HepG2 (cell line): ENCODE results near the gene SNED1.

Experiments
- CREB1 ChIP-seq, 2 experiments: fragments of 450-650 bp in 1 of 2; IDR thresholded peaks; 2 replicates each; pipeline ENCODE4 v1.6.1; 2016 to 2017; ENCODE audit warnings: control low read depth in 1 of 2, mild to moderate bottlenecking in 1 of 2, missing compliant biosample characterization in 1 of 2, missing genetic modification characterization in 1 of 2
- FOXM1 ChIP-seq: sonication (generic); formaldehyde crosslinking; IDR thresholded peaks from 2 replicates; pipeline ENCODE4 v1.5.0; 2020; ENCODE audit warnings: missing genetic modification reagents
- ZNF781 ChIP-seq: sonication (generic); formaldehyde crosslinking; IDR thresholded peaks from 2 replicates; pipeline ENCODE4 v1.5.1; 2020; ENCODE audit warnings: borderline replicate concordance, mild to moderate bottlenecking, missing genetic modification reagents; ENCODE audit errors: not compliant biosample characterization
- TF ChIP-seq, protein P1 (sequence below): sonication (generic); formaldehyde crosslinking; IDR thresholded peaks from 2 replicates; pipeline ENCODE4 v1.4.0; 2020; ENCODE audit warnings: missing genetic modification reagents
- TF ChIP-seq, protein P2 (sequence below): sonication (generic); formaldehyde crosslinking; IDR thresholded peaks from 2 replicates; pipeline ENCODE4 v1.5.0; 2020; ENCODE audit warnings: mild to moderate bottlenecking, missing genetic modification reagents, borderline replicate concordance

DNA sequence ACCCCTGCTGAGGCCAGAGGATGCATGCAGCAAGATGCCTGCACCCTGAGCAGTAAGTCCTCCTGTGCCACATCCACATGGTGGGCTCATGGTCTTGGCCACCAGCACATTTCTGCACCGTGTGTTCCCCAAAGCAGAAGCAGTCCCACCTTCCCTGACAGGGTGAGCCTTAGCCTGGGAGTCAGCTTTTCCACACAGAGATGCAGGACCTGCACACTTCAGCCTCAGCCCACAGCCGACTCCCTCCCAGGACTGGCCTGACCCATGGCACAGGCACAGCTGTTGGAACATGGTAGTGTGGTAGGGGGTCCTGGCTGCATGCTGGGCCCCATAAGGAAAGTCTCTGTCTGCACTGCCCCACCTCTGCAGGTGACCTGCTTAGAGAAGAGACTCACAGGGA is 5.0 kb downstream of the SNED1 start:
- TF ChIP-seq, protein P1, sequence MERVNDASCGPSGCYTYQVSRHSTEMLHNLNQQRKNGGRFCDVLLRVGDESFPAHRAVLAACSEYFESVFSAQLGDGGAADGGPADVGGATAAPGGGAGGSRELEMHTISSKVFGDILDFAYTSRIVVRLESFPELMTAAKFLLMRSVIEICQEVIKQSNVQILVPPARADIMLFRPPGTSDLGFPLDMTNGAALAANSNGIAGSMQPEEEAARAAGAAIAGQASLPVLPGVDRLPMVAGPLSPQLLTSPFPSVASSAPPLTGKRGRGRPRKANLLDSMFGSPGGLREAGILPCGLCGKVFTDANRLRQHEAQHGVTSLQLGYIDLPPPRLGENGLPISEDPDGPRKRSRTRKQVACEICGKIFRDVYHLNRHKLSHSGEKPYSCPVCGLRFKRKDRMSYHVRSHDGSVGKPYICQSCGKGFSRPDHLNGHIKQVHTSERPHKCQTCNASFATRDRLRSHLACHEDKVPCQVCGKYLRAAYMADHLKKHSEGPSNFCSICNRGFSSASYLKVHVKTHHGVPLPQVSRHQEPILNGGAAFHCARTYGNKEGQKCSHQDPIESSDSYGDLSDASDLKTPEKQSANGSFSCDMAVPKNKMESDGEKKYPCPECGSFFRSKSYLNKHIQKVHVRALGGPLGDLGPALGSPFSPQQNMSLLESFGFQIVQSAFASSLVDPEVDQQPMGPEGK: no peak
- TF ChIP-seq FOXM1 (CRISPR knock-in tag) (no peak), ZNF781 (CRISPR knock-in tag) (no peak), CREB1 (IDR thresholded peaks at IDR 0.05) (no peak), CREB1 (CRISPR knock-in tag; IDR thresholded peaks at IDR 0.05) (no peak)
- TF ChIP-seq, protein P2, sequence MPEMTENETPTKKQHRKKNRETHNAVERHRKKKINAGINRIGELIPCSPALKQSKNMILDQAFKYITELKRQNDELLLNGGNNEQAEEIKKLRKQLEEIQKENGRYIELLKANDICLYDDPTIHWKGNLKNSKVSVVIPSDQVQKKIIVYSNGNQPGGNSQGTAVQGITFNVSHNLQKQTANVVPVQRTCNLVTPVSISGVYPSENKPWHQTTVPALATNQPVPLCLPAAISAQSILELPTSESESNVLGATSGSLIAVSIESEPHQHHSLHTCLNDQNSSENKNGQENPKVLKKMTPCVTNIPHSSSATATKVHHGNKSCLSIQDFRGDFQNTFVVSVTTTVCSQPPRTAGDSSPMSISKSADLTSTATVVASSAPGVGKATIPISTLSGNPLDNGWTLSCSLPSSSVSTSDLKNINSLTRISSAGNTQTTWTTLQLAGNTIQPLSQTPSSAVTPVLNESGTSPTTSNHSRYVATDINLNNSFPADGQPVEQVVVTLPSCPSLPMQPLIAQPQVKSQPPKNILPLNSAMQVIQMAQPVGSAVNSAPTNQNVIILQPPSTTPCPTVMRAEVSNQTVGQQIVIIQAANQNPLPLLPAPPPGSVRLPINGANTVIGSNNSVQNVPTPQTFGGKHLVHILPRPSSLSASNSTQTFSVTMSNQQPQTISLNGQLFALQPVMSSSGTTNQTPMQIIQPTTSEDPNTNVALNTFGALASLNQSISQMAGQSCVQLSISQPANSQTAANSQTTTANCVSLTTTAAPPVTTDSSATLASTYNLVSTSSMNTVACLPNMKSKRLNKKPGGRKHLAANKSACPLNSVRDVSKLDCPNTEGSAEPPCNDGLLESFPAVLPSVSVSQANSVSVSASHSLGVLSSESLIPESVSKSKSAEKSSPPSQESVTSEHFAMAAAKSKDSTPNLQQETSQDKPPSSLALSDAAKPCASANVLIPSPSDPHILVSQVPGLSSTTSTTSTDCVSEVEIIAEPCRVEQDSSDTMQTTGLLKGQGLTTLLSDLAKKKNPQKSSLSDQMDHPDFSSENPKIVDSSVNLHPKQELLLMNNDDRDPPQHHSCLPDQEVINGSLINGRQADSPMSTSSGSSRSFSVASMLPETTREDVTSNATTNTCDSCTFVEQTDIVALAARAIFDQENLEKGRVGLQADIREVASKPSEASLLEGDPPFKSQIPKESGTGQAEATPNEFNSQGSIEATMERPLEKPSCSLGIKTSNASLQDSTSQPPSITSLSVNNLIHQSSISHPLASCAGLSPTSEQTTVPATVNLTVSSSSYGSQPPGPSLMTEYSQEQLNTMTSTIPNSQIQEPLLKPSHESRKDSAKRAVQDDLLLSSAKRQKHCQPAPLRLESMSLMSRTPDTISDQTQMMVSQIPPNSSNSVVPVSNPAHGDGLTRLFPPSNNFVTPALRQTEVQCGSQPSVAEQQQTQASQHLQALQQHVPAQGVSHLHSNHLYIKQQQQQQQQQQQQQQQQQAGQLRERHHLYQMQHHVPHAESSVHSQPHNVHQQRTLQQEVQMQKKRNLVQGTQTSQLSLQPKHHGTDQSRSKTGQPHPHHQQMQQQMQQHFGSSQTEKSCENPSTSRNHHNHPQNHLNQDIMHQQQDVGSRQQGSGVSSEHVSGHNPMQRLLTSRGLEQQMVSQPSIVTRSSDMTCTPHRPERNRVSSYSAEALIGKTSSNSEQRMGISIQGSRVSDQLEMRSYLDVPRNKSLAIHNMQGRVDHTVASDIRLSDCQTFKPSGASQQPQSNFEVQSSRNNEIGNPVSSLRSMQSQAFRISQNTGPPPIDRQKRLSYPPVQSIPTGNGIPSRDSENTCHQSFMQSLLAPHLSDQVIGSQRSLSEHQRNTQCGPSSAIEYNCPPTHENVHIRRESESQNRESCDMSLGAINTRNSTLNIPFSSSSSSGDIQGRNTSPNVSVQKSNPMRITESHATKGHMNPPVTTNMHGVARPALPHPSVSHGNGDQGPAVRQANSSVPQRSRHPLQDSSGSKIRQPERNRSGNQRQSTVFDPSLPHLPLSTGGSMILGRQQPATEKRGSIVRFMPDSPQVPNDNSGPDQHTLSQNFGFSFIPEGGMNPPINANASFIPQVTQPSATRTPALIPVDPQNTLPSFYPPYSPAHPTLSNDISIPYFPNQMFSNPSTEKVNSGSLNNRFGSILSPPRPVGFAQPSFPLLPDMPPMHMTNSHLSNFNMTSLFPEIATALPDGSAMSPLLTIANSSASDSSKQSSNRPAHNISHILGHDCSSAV: no peak
